ENCODE measurements around the gene RAB3C.
"Not testable (repeated sequence)": the region's sequence is repeated elsewhere in the genome, so short reads cannot be mapped to it uniquely, and the experiment has no call there.

The RAB3C gene

DNA sequence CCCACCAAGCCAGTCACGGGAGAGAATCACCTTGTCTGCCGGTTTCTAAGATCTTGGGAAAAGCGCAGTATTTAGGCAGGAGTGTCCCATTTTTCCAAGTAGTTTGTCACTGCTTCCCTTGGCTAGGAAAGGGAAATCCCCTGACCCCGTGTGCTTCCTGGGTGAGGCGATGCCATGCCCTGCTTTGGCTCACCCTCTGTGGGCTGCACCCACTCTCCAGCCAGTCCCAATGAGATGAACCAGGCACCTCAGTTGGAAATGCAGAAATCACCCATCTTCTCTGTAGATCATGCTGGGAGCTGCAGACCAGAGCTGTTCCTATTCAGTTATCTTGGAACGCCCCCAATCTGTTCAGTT lies 116.9 kb downstream of the RAB3C start:
- Histone ChIP-seq H3K27ac (ENCODE audit: low read depth, low read length) (no peak overlapping the region), H3K36me3 (ENCODE audit: control insufficient read depth in 1 of 2, insufficient read depth in 2 of 2, low read length in 2 of 2) (no peaks in the 10 kb centered on the region), H3K4me3 (ENCODE audit: low read depth in 1 of 2, low read length in 2 of 2) (no peak overlapping the region), H3K9me3 (ENCODE audit: control insufficient read depth in 1 of 2, low read length in 2 of 2) (no peaks in the 10 kb centered on the region), H3K4me1 (ENCODE audit: control insufficient read depth in 1 of 2, insufficient read depth in 2 of 2, low read length in 2 of 2) (no peaks in the 10 kb centered on the region), H3K9ac (ENCODE audit: low read depth in 1 of 2, low read length in 2 of 2) (no peak overlapping the region), H3K27me3 (ENCODE audit: control insufficient read depth in 1 of 2, insufficient read depth in 2 of 2, low read length in 2 of 2) (no peaks in the 10 kb centered on the region)

DNA sequence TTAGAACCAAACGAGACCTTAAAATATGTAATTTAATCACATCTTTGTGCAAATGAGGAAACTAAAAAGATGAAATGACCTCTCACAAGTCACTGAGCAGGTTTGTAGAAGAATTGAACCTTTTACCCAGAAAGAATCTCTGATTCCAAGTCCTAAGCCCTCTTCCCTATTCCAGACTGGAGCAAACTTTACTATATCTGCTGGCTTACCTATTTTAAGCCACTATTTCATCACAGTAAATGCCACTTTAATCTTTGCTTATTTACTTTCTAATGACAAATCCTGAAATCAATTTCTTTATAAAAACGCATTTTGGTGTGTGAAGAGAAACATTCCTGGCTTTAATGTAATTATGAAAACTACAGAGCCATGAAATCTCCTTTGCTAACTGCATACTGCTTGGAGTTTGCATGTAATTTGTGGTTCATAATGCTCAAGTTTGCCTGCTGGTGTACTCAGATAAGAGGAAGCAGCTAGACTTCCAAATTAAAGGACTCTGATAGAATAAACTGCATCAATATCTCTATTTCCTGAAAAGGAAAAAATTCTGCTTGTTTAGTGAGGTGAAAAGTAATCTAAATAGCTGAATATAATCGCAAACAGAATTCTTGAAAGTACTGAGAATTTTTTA lies 121.2 kb downstream of the RAB3C start:
- Histone ChIP-seq H3K4me1 (ENCODE audit: control insufficient read depth in 1 of 2, insufficient read depth in 2 of 2, low read length in 2 of 2) (no peaks in the 10 kb centered on the region), H3K27me3 (ENCODE audit: control insufficient read depth in 1 of 2, insufficient read depth in 2 of 2, low read length in 2 of 2) (no peaks in the 10 kb centered on the region), H3K27ac (ENCODE audit: low read depth, low read length) (no peak overlapping the region), H3K9ac (ENCODE audit: low read depth in 1 of 2, low read length in 2 of 2) (no peak overlapping the region), H3K9me3 (ENCODE audit: control insufficient read depth in 1 of 2, low read length in 2 of 2) (no peaks in the 10 kb centered on the region), H3K36me3 (ENCODE audit: control insufficient read depth in 1 of 2, insufficient read depth in 2 of 2, low read length in 2 of 2) (no peaks in the 10 kb centered on the region), H3K4me3 (ENCODE audit: low read depth in 1 of 2, low read length in 2 of 2) (no peak overlapping the region)

DNA sequence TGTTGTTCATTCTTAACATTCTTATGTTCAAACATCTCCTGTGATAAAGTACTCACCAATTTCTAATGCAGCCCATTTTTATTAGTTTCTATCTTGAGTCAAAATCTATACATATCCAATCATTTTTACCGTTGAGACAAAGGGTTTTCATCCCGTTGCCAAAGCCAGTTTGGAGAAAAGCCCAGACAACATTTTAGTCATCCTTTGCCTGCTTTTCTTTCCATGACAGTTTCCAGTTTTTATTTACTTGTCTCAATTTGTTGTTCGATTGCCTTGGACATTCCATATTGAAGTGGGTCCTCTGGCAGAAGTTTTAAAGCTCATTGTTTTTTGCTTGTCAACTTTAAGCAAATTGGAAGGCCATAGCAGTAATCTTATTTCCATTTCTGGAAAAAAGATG lies 123.9 kb downstream of the RAB3C start:
- H3K9me3 ChIP-seq (ENCODE audit: control insufficient read depth in 1 of 2, low read length in 2 of 2): no peaks in the 10 kb centered on the region
- no peaks in the 10 kb centered on the region for H3K36me3 ChIP-seq (ENCODE audit: control insufficient read depth in 1 of 2, insufficient read depth in 2 of 2, low read length in 2 of 2)
- H3K9ac ChIP-seq (ENCODE audit: low read depth in 1 of 2, low read length in 2 of 2): no peak overlapping the region
- H3K4me3 ChIP-seq (ENCODE audit: low read depth in 1 of 2, low read length in 2 of 2): no peak overlapping the region
- no peaks in the 10 kb centered on the region for H3K4me1 ChIP-seq (ENCODE audit: control insufficient read depth in 1 of 2, insufficient read depth in 2 of 2, low read length in 2 of 2)
- H3K27ac ChIP-seq (ENCODE audit: low read depth, low read length): no peak overlapping the region
- no peaks in the 10 kb centered on the region for H3K27me3 ChIP-seq (ENCODE audit: control insufficient read depth in 1 of 2, insufficient read depth in 2 of 2, low read length in 2 of 2)

- no peaks in the 10 kb centered on the region for H3K4me1 ChIP-seq (ENCODE audit: control insufficient read depth in 1 of 2, insufficient read depth in 2 of 2, low read length in 2 of 2)
- no peak overlapping the region for H3K27ac ChIP-seq (ENCODE audit: low read depth, low read length)
- no peaks in the 10 kb centered on the region for H3K36me3 ChIP-seq (ENCODE audit: control insufficient read depth in 1 of 2, insufficient read depth in 2 of 2, low read length in 2 of 2)
- no peaks in the 10 kb centered on the region for H3K9me3 ChIP-seq (ENCODE audit: control insufficient read depth in 1 of 2, low read length in 2 of 2)
- no peak overlapping the region for H3K9ac ChIP-seq (ENCODE audit: low read depth in 1 of 2, low read length in 2 of 2)
- no peaks in the 10 kb centered on the region for H3K27me3 ChIP-seq (ENCODE audit: control insufficient read depth in 1 of 2, insufficient read depth in 2 of 2, low read length in 2 of 2)
- H3K4me3 ChIP-seq (ENCODE audit: low read depth in 1 of 2, low read length in 2 of 2): no peak overlapping the region
Measured at GRCh38 chr5:58708456-58708855, 125.6 kb downstream of the RAB3C start.

GRCh38 chr5:58710425-58710824 lies 127.5 kb downstream of the RAB3C start:
- not testable (repeated sequence) for H3K9ac ChIP-seq (ENCODE audit: low read depth in 1 of 2, low read length in 2 of 2); H3K4me1 ChIP-seq (ENCODE audit: control insufficient read depth in 1 of 2, insufficient read depth in 2 of 2, low read length in 2 of 2); H3K36me3 ChIP-seq (ENCODE audit: control insufficient read depth in 1 of 2, insufficient read depth in 2 of 2, low read length in 2 of 2); H3K27me3 ChIP-seq (ENCODE audit: control insufficient read depth in 1 of 2, insufficient read depth in 2 of 2, low read length in 2 of 2); H3K27ac ChIP-seq (ENCODE audit: low read depth, low read length); H3K9me3 ChIP-seq (ENCODE audit: control insufficient read depth in 1 of 2, low read length in 2 of 2); H3K4me3 ChIP-seq (ENCODE audit: low read depth in 1 of 2, low read length in 2 of 2)

DNA sequence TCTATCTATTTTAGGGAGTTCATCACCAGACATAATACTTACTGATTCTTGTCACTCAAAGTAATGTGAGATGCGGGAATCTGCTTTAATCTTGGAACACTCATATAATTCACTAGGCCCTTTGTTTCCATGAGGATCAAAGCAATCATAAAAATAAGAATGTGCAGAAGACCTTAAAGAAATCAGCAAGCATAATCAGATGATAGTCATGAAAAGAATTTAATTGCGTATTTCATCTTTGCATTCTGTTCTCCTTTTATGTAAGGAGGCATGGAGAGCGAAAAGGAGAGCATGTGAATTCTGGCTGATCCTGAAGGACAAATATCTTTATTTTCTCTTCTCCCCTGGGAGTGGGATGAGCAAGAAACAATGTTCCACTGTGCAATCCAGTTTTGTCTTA lies 128.0 kb downstream of the RAB3C start:
- H3K4me3 ChIP-seq (ENCODE audit: low read depth in 1 of 2, low read length in 2 of 2): no peak overlapping the region
- H3K27ac ChIP-seq (ENCODE audit: low read depth, low read length): no peak overlapping the region
- no peak overlapping the region for H3K9ac ChIP-seq (ENCODE audit: low read depth in 1 of 2, low read length in 2 of 2)
- H3K9me3 ChIP-seq (ENCODE audit: control insufficient read depth in 1 of 2, low read length in 2 of 2): peaks cover 0 to 7% of the 10 kb centered on the region in 2 donors
- H3K36me3 ChIP-seq (ENCODE audit: control insufficient read depth in 1 of 2, insufficient read depth in 2 of 2, low read length in 2 of 2): no peaks in the 10 kb centered on the region
- no peaks in the 10 kb centered on the region for H3K27me3 ChIP-seq (ENCODE audit: control insufficient read depth in 1 of 2, insufficient read depth in 2 of 2, low read length in 2 of 2)
- H3K4me1 ChIP-seq (ENCODE audit: control insufficient read depth in 1 of 2, insufficient read depth in 2 of 2, low read length in 2 of 2): no peaks in the 10 kb centered on the region

DNA sequence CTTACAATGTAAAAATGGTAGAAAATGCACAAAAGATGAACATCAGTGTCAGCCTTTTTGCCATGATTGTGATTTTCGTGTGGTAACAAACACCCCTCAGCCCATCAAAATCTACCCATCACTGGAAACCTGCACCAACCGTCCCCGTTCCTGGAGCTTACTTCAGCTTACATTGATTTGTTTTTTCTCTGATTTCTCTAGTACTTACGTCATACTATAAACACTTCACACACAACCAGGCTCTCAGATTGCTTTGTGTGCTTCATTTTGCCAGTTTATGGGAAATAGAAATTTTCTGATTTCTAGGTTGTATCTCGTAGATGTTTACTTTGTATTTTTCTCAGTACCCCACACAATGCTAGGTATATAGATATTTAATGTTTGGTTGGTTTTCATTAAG lies 129.1 kb downstream of the RAB3C start:
- no peaks in the 10 kb centered on the region for H3K27me3 ChIP-seq (ENCODE audit: control insufficient read depth in 1 of 2, insufficient read depth in 2 of 2, low read length in 2 of 2)
- no peak overlapping the region for H3K27ac ChIP-seq (ENCODE audit: low read depth, low read length)
- no peaks in the 10 kb centered on the region for H3K4me1 ChIP-seq (ENCODE audit: control insufficient read depth in 1 of 2, insufficient read depth in 2 of 2, low read length in 2 of 2)
- peaks cover 0 to 7% of the 10 kb centered on the region in 2 donors for H3K9me3 ChIP-seq (ENCODE audit: control insufficient read depth in 1 of 2, low read length in 2 of 2)
- no peak overlapping the region for H3K4me3 ChIP-seq (ENCODE audit: low read depth in 1 of 2, low read length in 2 of 2)
- no peak overlapping the region for H3K9ac ChIP-seq (ENCODE audit: low read depth in 1 of 2, low read length in 2 of 2)
- no peaks in the 10 kb centered on the region for H3K36me3 ChIP-seq (ENCODE audit: control insufficient read depth in 1 of 2, insufficient read depth in 2 of 2, low read length in 2 of 2)

DNA sequence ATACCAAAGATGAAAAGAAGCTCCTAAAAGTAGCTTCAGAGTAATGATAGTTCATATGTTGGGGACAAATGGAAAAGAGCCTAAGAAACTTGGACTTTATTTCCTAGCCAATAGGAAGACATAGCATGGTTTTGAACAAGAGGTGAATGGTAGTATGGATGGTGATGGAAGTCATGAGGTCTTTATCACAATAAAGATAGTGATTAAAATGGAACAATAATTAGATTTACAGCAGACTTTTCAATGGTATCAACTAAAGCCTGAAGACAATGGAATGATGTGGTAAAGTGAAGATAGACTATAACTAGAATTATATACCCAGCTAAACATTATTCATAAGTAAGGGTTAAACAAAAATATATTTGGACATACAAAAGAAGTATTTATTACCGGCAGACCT lies 131.2 kb downstream of the RAB3C start:
- no peaks in the 10 kb centered on the region for H3K4me1 ChIP-seq (ENCODE audit: control insufficient read depth in 1 of 2, insufficient read depth in 2 of 2, low read length in 2 of 2)
- no peak overlapping the region for H3K9ac ChIP-seq (ENCODE audit: low read depth in 1 of 2, low read length in 2 of 2)
- peaks cover 0 to 6% of the 10 kb centered on the region in 2 donors for H3K27me3 ChIP-seq (ENCODE audit: control insufficient read depth in 1 of 2, insufficient read depth in 2 of 2, low read length in 2 of 2)

DNA sequence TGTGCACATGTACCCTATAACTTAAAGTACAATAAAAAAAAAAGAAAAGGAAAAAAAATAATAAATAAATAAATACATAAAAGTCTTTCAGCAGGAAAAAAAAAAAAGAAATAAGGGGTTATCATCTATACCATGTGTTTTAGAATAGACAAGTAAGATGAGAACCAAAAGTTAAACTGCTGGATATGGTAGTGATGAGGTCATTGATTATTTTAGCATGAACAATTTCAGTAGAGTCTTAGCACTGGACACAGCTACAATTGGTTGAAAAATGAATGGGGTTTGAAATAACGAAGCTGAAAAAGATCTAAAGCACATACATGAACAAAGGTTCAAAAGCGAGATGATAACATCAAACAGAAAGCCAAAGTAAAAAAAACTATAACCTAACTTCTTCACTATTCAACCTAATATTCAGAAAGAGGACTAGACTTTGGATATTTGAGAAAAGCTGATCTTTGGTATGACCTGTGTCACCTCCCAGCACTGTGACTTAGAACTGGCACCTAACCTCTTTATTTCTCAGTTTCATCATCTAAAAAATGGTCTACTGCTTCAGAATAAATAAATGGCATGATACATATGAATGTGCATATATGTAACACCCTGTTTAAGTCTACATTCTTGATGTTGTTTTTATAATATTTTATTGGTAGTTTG lies 133.3 kb downstream of the RAB3C start:
- Histone ChIP-seq H3K27me3 (ENCODE audit: control insufficient read depth in 1 of 2, insufficient read depth in 2 of 2, low read length in 2 of 2) (peaks cover 0 to 6% of the 10 kb centered on the region in 2 donors), H3K9me3 (ENCODE audit: control insufficient read depth in 1 of 2, low read length in 2 of 2) (peaks cover 0 to 7% of the 10 kb centered on the region in 2 donors), H3K4me3 (ENCODE audit: low read depth in 1 of 2, low read length in 2 of 2) (no peak overlapping the region), H3K4me1 (ENCODE audit: control insufficient read depth in 1 of 2, insufficient read depth in 2 of 2, low read length in 2 of 2) (no peaks in the 10 kb centered on the region), H3K27ac (ENCODE audit: low read depth, low read length) (no peak overlapping the region), H3K9ac (ENCODE audit: low read depth in 1 of 2, low read length in 2 of 2) (no peak overlapping the region), H3K36me3 (ENCODE audit: control insufficient read depth in 1 of 2, insufficient read depth in 2 of 2, low read length in 2 of 2) (no peaks in the 10 kb centered on the region)

More for the DNA sequence above, 131.2 kb downstream of the RAB3C start:
- H3K9me3 ChIP-seq (ENCODE audit: control insufficient read depth in 1 of 2, low read length in 2 of 2): peaks cover 0 to 7% of the 10 kb centered on the region in 2 donors
- H3K36me3 ChIP-seq (ENCODE audit: control insufficient read depth in 1 of 2, insufficient read depth in 2 of 2, low read length in 2 of 2): no peaks in the 10 kb centered on the region
- H3K27ac ChIP-seq (ENCODE audit: low read depth, low read length): no peak overlapping the region
- no peak overlapping the region for H3K4me3 ChIP-seq (ENCODE audit: low read depth in 1 of 2, low read length in 2 of 2)

DNA sequence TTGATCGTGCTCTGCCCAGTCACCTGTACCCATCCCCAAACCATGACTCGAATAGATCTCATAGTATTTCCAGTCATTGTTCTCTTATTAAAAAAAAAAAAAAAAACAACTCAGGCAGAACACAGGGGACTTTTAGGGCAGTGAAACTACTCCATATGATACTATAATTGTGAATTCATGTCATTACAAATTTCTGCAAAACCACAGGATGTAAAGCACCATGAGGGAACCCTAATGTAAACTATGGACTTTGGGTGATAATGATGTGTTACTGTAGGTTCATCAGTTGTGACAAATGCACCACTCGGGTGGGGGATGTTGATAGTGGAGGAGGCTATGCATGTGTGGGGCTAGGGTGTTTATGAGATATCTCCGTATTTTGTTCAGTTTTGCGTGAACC lies 133.8 kb downstream of the RAB3C start:
- Histone ChIP-seq H3K27ac (ENCODE audit: low read depth, low read length) (no peak overlapping the region), H3K36me3 (ENCODE audit: control insufficient read depth in 1 of 2, insufficient read depth in 2 of 2, low read length in 2 of 2) (no peaks in the 10 kb centered on the region), H3K9ac (ENCODE audit: low read depth in 1 of 2, low read length in 2 of 2) (no peak overlapping the region), H3K27me3 (ENCODE audit: control insufficient read depth in 1 of 2, insufficient read depth in 2 of 2, low read length in 2 of 2) (peaks cover 0 to 6% of the 10 kb centered on the region in 2 donors), H3K9me3 (ENCODE audit: control insufficient read depth in 1 of 2, low read length in 2 of 2) (peaks cover 0 to 7% of the 10 kb centered on the region in 2 donors), H3K4me3 (ENCODE audit: low read depth in 1 of 2, low read length in 2 of 2) (no peak overlapping the region), H3K4me1 (ENCODE audit: control insufficient read depth in 1 of 2, insufficient read depth in 2 of 2, low read length in 2 of 2) (no peaks in the 10 kb centered on the region)

Measured in duodenal mucosa (tissue), 2 donors.